H1 (cell line): Measurements from ENCODE around the gene DNAJC7. TPM values are rescaled to one million over a fixed set of nuclear protein-coding genes. Genes with fewer than 3 reads are reported as not detected.

Experiments used
- CTCF ChIA-PET: fragments of 300-600 bp; sonication (Branson Sonifier 250); formaldehyde crosslinking; loops from one replicate; lab custom pipeline; 2021; ENCODE audit not compliant: partially characterized antibody; lab: Charles Lee
- POLR2A ChIA-PET: fragments of 300-600 bp; sonication (Branson Sonifier 250); formaldehyde crosslinking; loops from one replicate; lab custom pipeline; 2021; ENCODE audit warnings: inconsistent platforms; ENCODE audit not compliant: partially characterized antibody; lab: Charles Lee
- DNase-seq, 2 experiments: peaks; one replicate each; pipeline versions ENCODE4 v3.0.0 to v3.0.0-alpha.2; 2010 to 2022; ENCODE audit warnings: low spot score in 2 of 2, low read depth in 1 of 2, mixed read lengths in 1 of 2
- FAIRE-seq: peaks from 2 replicates; lab custom pipeline; 2011; peaks lifted over from hg19 to GRCh38; lab: Jason Lieb, UNC
- H2AFZ ChIP-seq: 2 replicates; pipeline ENCODE4 v1.8.1; 2012; ENCODE audit warnings: low read length, inconsistent platforms
- H2AK5ac ChIP-seq: 2 replicates; pipeline ENCODE4 v1.6.1; 2013; ENCODE audit warnings: low read depth, low read length
- H2BK120ac ChIP-seq: replicated peaks from 2 replicates; pipeline ENCODE3; 2013; ENCODE audit warnings: low read depth, low read length, inconsistent platforms
- H2BK12ac ChIP-seq: 2 replicates; pipeline ENCODE4 v1.6.1; 2013; ENCODE audit warnings: low read depth, low read length
- H2BK15ac ChIP-seq: 2 replicates; pipeline ENCODE4 v1.6.1; 2013; ENCODE audit warnings: low read length
- H2BK20ac ChIP-seq: 2 replicates; pipeline ENCODE4 v1.6.1; 2013; ENCODE audit warnings: low read length
- H2BK5ac ChIP-seq: 2 replicates; pipeline ENCODE4 v1.6.1; 2013; ENCODE audit warnings: low read depth, low read length
- H3K14ac ChIP-seq: 2 replicates; pipeline ENCODE4 v1.6.1; 2013; ENCODE audit warnings: inconsistent platforms; ENCODE audit not compliant: insufficient read length
- H3K18ac ChIP-seq: 2 replicates; pipeline ENCODE4 v1.6.1; 2013; ENCODE audit warnings: low read length; ENCODE audit errors: extremely low read depth
- H3K23ac ChIP-seq: 2 replicates; pipeline ENCODE4 v1.6.1; 2013; ENCODE audit warnings: inconsistent platforms; ENCODE audit not compliant: insufficient read length
- H3K23me2 ChIP-seq: 2 replicates; pipeline ENCODE4 v1.6.1; 2013; ENCODE audit warnings: low read depth, low read length
- H3K27ac ChIP-seq: 2 replicates; pipeline ENCODE4 v1.6.1; 2011; ENCODE audit warnings: low read depth, low read length, inconsistent platforms
- H3K27me3 ChIP-seq, 4 experiments: replicated peaks in 1 of 4; 1 replicate in 1 of 4; 2 replicates in 3 of 4; pipeline versions ENCODE4 v1.6.1 to v1.8.1; 2011 to 2013; ENCODE audit warnings: low read length in 3 of 4, mild to moderate bottlenecking in 3 of 4, inconsistent platforms in 2 of 4, mixed read lengths in 2 of 4, moderate library complexity in 1 of 4; ENCODE audit not compliant: control insufficient read depth in 3 of 4, insufficient read depth in 3 of 4; ENCODE audit errors: extremely low read depth in 1 of 4
- H3K36me3 ChIP-seq, 4 experiments: 2 replicates each; pipeline versions ENCODE4 v1.6.1 to v1.8.1; 2011 to 2013; ENCODE audit warnings: mild to moderate bottlenecking in 4 of 4, low read length in 3 of 4, moderate library complexity in 2 of 4, control low read depth in 1 of 4, inconsistent platforms in 1 of 4; ENCODE audit not compliant: insufficient read depth in 4 of 4, control insufficient read depth in 2 of 4
- H3K4ac ChIP-seq: replicated peaks from 2 replicates; pipeline ENCODE3; 2013; ENCODE audit warnings: low read length, low read depth, mixed read lengths, inconsistent platforms; ENCODE audit not compliant: insufficient read length
- H3K4me1 ChIP-seq, 4 experiments: replicated peaks in 1 of 4; 1 replicate in 1 of 4; 2 replicates in 3 of 4; pipeline versions ENCODE4 v1.6.1 to v1.8.1; 2011 to 2013; ENCODE audit warnings: low read length in 3 of 4, inconsistent platforms in 2 of 4, mixed read lengths in 1 of 4; ENCODE audit not compliant: insufficient read depth in 4 of 4, control insufficient read depth in 3 of 4
- H3K4me2 ChIP-seq, 2 experiments: 2 replicates each; pipeline versions ENCODE4 v1.6.1 to v1.8.1; 2011 to 2013; ENCODE audit warnings: low read depth in 2 of 2, low read length in 2 of 2, control low read depth in 1 of 2, inconsistent platforms in 1 of 2, mild to moderate bottlenecking in 1 of 2; ENCODE audit not compliant: insufficient read depth in 1 of 2
- H3K4me3 ChIP-seq, 4 experiments: fragments of 200-600, 300-600 bp in 1 of 4; sonication (generic), shearing (Covaris generic), sonication (Bioruptor Twin) in 1 of 4; 2 replicates each; pipeline versions ENCODE4 v1.5.1 to v1.8.1; 2011 to 2016; ENCODE audit warnings: low read length in 4 of 4, low read depth in 3 of 4, control low read depth in 2 of 4, inconsistent platforms in 2 of 4, mild to moderate bottlenecking in 2 of 4, mixed read lengths in 1 of 4, moderate library complexity in 1 of 4; ENCODE audit not compliant: insufficient read depth in 2 of 4; ENCODE audit errors: extremely low read depth in 1 of 4
- H3K56ac ChIP-seq: replicated peaks from 2 replicates; pipeline ENCODE3; 2013; ENCODE audit warnings: low read depth, mild to moderate bottlenecking, mixed read lengths, low read length, inconsistent platforms; ENCODE audit not compliant: insufficient read length
- H3K79me1 ChIP-seq: 2 replicates; pipeline ENCODE4 v1.6.1; 2013; ENCODE audit warnings: low read depth, low read length, control low read depth
- H3K79me2 ChIP-seq, 2 experiments: 2 replicates each; pipeline versions ENCODE4 v1.6.1 to v1.8.1; 2012 to 2013; ENCODE audit warnings: low read length in 2 of 2, mild to moderate bottlenecking in 2 of 2, inconsistent platforms in 1 of 2; ENCODE audit not compliant: insufficient read depth in 2 of 2, control insufficient read depth in 1 of 2
- H3K9ac ChIP-seq, 4 experiments: replicated peaks in 1 of 4; 1 replicate in 1 of 4; 2 replicates in 3 of 4; pipeline versions ENCODE4 v1.6.1 to v1.8.1; 2011 to 2013; ENCODE audit warnings: low read depth in 3 of 4, low read length in 3 of 4, control low read depth in 2 of 4, mild to moderate bottlenecking in 2 of 4, moderate library complexity in 2 of 4, inconsistent platforms in 1 of 4; ENCODE audit errors: extremely low read depth in 1 of 4
- H3K9me3 ChIP-seq, 2 experiments: 2 replicates each; pipeline versions ENCODE4 v1.6.1 to v1.8.1; 2012 to 2013; ENCODE audit warnings: mild to moderate bottlenecking in 2 of 2, moderate library complexity in 2 of 2, control low read depth in 1 of 2, inconsistent platforms in 1 of 2, low read depth in 1 of 2, low read length in 1 of 2, mixed read lengths in 1 of 2; ENCODE audit not compliant: insufficient read depth in 2 of 2
- H4K20me1 ChIP-seq, 2 experiments: replicated peaks in 1 of 2; 2 replicates each; pipeline versions ENCODE3 to v1.8.1; 2011 to 2013; ENCODE audit warnings: inconsistent platforms in 2 of 2, low read length in 2 of 2, mild to moderate bottlenecking in 1 of 2; ENCODE audit not compliant: insufficient read depth in 2 of 2, control insufficient read depth in 1 of 2
- H4K5ac ChIP-seq: 2 replicates; pipeline ENCODE4 v1.6.1; 2013; ENCODE audit warnings: low read length, low read depth, mixed read lengths, inconsistent platforms; ENCODE audit not compliant: insufficient read length
- H4K8ac ChIP-seq: 2 replicates; pipeline ENCODE4 v1.8.0; 2013; ENCODE audit warnings: mild to moderate bottlenecking, moderate library complexity, low read length, inconsistent platforms; ENCODE audit not compliant: insufficient read depth; ENCODE audit errors: extremely low read depth
- H4K91ac ChIP-seq: replicated peaks from 2 replicates; pipeline ENCODE3; 2013; ENCODE audit warnings: low read length, mixed read lengths, inconsistent platforms; ENCODE audit not compliant: insufficient read length
- CBX8 ChIP-seq: fragments of 300-800, 300-1000 bp; sonication (generic); IDR thresholded peaks from 2 replicates; pipeline ENCODE4 v1.7.1; 2016; ENCODE audit warnings: low read depth, low read length, borderline replicate concordance
- CREB1 ChIP-seq: IDR thresholded peaks from 2 replicates; pipeline ENCODE4 v1.6.1; 2012; ENCODE audit warnings: inconsistent platforms
- CTCF ChIP-seq, 3 experiments: IDR thresholded peaks; 1 replicate in 2 of 3; 2 replicates in 1 of 3; pipeline versions ENCODE4 v1.5.1 to v1.6.1; 2011; ENCODE audit warnings: low read length in 3 of 3, mild to moderate bottlenecking in 3 of 3, inconsistent platforms in 2 of 3, low read depth in 1 of 3, moderate library complexity in 1 of 3; ENCODE audit not compliant: insufficient read depth in 1 of 3; ENCODE audit errors: control extremely low read depth in 1 of 3
- EZH2 ChIP-seq: fragments of 200-600 bp; sonication (generic); IDR thresholded peaks from 2 replicates; pipeline ENCODE4 v1.7.1; 2012; ENCODE audit warnings: low read depth, mild to moderate bottlenecking, moderate library complexity, low read length, inconsistent platforms; ENCODE audit not compliant: severe bottlenecking
- GTF2F1 ChIP-seq: IDR thresholded peaks from 2 replicates; pipeline ENCODE4 v1.6.1; 2012; ENCODE audit warnings: low read depth, low read length, improper control_type of control experiment, borderline replicate concordance
- HDAC6 ChIP-seq: IDR thresholded peaks from one replicate; pipeline ENCODE4 v1.7.1; 2012; ENCODE audit warnings: low read depth, mild to moderate bottlenecking, inconsistent platforms, low read length, moderate library complexity
- KDM4A ChIP-seq: IDR thresholded peaks from one replicate; pipeline ENCODE4 v1.7.1; 2012; ENCODE audit warnings: low read depth, mild to moderate bottlenecking, moderate library complexity, low read length, inconsistent platforms; ENCODE audit not compliant: severe bottlenecking
- SP2 ChIP-seq: IDR thresholded peaks from 2 replicates; pipeline ENCODE4 v1.6.1; 2012; ENCODE audit warnings: mild to moderate bottlenecking, low read length, inconsistent platforms
- WGBS, 2 experiments: shearing (Covaris generic) in 1 of 2; methylation state at CpG; one replicate each; pipeline versions ENCODE4 v1.1.6 to v1.1.7; 2013 to 2015; ENCODE audit warnings: low lambda C conversion rate in 2 of 2, mixed read lengths in 2 of 2, inconsistent platforms in 1 of 2, low coverage in 1 of 2, missing lambda C conversion rate in 1 of 2; ENCODE audit not compliant: insufficient replicate concordance in 2 of 2, insufficient coverage in 1 of 2, insufficient read length in 1 of 2; ENCODE audit errors: extremely low coverage in 1 of 2, missing lambda C conversion rate in 1 of 2; 5-methylcytosine and 5-hydroxymethylcytosine counted together
- polyA plus RNA-seq, 7 experiments: library from polyadenylated mRNA; depleted of rRNA in 3 of 7; stranded (reverse) in 5 of 7; unstranded in 2 of 7; fragments of >200 nt in 5 of 7; fragments of 200-250 nt in 2 of 7; gene quantifications; 1 replicate in 5 of 7; 2 replicates in 1 of 7; 4 replicates in 1 of 7; pipeline versions ENCODE4 v1.2.1 to v1.2.3, GENCODE V29; 2011 to 2013; ENCODE audit warnings: missing spikeins in 2 of 7, mixed read lengths in 2 of 7
- total RNA-seq: library from RNA; stranded (reverse); fragmentation: NEBNext Ultra II Directional; extraction: Animal tissue kit (Norgen Biotek cat#: 25700); gene quantifications from 2 replicates; pipeline ENCODE4 v1.2.1, GENCODE V29; 2021

DNAJC7 gene
- total and polyA plus RNA-seq, 2 of the 8 experiments (the other 6 are each of a cell fraction or from before 2014, with no cell fraction given) = 31.0 to 148 TPM

GRCh38 chr17:42039794-42040763, 22.8 kb upstream of the DNAJC7 start:
- DNase-seq (no peak), FAIRE-seq (no peak)
- H3K4ac ChIP-seq = no peak overlapping the region
- no peak overlapping the region for H3K23ac ChIP-seq
- no peak overlapping the region for H2BK12ac ChIP-seq
- no peak overlapping the region for H3K4me2 ChIP-seq
- H4K8ac ChIP-seq = no peak overlapping the region
- H3K27me3 ChIP-seq = no peaks in the 10 kb centered on the region
- no peaks in the 10 kb centered on the region for H3K36me3 ChIP-seq
- ChIA-PET POLR2A (interaction anchor here (0.6 to 3.4 kb wide), 8 partner anchors 9 to 238 kb away, joined by 3 to 21 read pairs (median 4); partner anchors contain the start of gene ZNF385C), CTCF (interaction anchor here (0.7 to 38.8 kb wide), 12 partner anchors 9 to 269 kb away, joined by 3 to 1084 read pairs (median 8); partner anchors contain the start of genes DHX58, DNAJC7, HSPB9 and KAT2A)
- H3K56ac ChIP-seq = no peak overlapping the region
- no peak overlapping the region for H2BK120ac ChIP-seq
- no peak overlapping the region for H4K5ac ChIP-seq
- H3K18ac ChIP-seq = no peak overlapping the region
- 93% methylated on average over 23 of the region's 77 CpGs; no CpG with 5 or more reads in 1 of the 2 experiments for WGBS, 2 experiments
- H2BK15ac ChIP-seq = no peak overlapping the region; the same call in 1 of the 2 replicates
- H3K4me3 ChIP-seq = no peak overlapping the region
- H4K91ac ChIP-seq = no peak overlapping the region
- H2BK5ac ChIP-seq = no peak overlapping the region
- H3K4me1 ChIP-seq = peaks cover 0 to 6% (median 2%) of the 10 kb centered on the region in 4 experiments; a peak in 1 of 7 replicates
- H2AFZ ChIP-seq = no peak overlapping the region
- H2BK20ac ChIP-seq = no peak overlapping the region
- H3K9ac ChIP-seq = no peak overlapping the region
- no peak overlapping the region for H3K27ac ChIP-seq
- H3K14ac ChIP-seq = no peak overlapping the region
- H2AK5ac ChIP-seq = no peak overlapping the region
- H3K9me3 ChIP-seq = no peaks in the 10 kb centered on the region
- no peaks in the 10 kb centered on the region for H3K23me2 ChIP-seq
- no peaks in the 10 kb centered on the region for H3K79me1 ChIP-seq
- no peaks in the 10 kb centered on the region for H3K79me2 ChIP-seq
- H4K20me1 ChIP-seq = no peaks in the 10 kb centered on the region
- TF ChIP-seq KDM4A (no peak), CREB1 (no peak), EZH2 (no peak), CTCF (IDR thresholded peaks at IDR 0.05; ENCODE audit: control extremely low read depth in 1 of 3, insufficient read depth in 1 of 3, low read depth in 1 of 3, low read length in 3 of 3) (no peak), HDAC6 (no peak), SP2 (no peak), CBX8 (no peak), GTF2F1 (no peak)
